Tibial nerve (tissue), 4 donors: ENCODE measurements around the gene THOC6. TPM values are rescaled to one million over a fixed set of nuclear protein-coding genes. Genes with fewer than 3 reads are reported as not detected.
"Not testable (repeated sequence)": the region's sequence is repeated elsewhere in the genome, so short reads cannot be mapped to it uniquely, and the experiment has no call there.

Source experiments
- DNase-seq, 2 donors: peaks; one replicate each; pipeline ENCODE4 v3.0.0-alpha.2; 2019; ENCODE audit warnings: low spot score in 2 of 2
- H3K27ac ChIP-seq, 4 donors: fragments of 200-600 bp; sonication (generic) in 3 of 4; one replicate each; pipeline ENCODE4 v1.5.1; 2017 to 2019; ENCODE audit warnings: mild to moderate bottlenecking in 1 of 4
- H3K27me3 ChIP-seq, 2 donors: fragments of 200-600 bp; sonication (generic) in 1 of 2; one replicate each; pipeline versions ENCODE4 v1.5.1 to v1.6.0; 2017 to 2019
- H3K36me3 ChIP-seq, 3 donors: fragments of 200-600 bp; sonication (generic); one replicate each; pipeline ENCODE4 v1.5.1; 2018 to 2019
- H3K4me1 ChIP-seq, 4 donors: fragments of 200-600 bp; sonication (generic) in 3 of 4; one replicate each; pipeline ENCODE4 v1.5.1; 2017 to 2019
- H3K4me3 ChIP-seq, 4 donors: fragments of 200-600 bp; sonication (generic) in 3 of 4; one replicate each; pipeline ENCODE4 v1.5.1; 2017 to 2019; ENCODE audit warnings: mild to moderate bottlenecking in 1 of 4, moderate library complexity in 1 of 4
- H3K9me3 ChIP-seq, 4 donors: fragments of 200-600 bp; sonication (generic) in 3 of 4; one replicate each; pipeline ENCODE4 v1.5.1; 2017 to 2019
- CTCF ChIP-seq, 5 experiments: fragments of 200-600 bp in 3 of 5; fragments of 450-650 bp in 2 of 5; sonication (generic) in 3 of 5; IDR thresholded peaks; one replicate each; pipeline ENCODE4 v1.5.1; 2016 to 2019; ENCODE audit warnings: antibody characterized with exemption in 5 of 5, mild to moderate bottlenecking in 3 of 5, moderate library complexity in 2 of 5
- EP300 ChIP-seq, 2 donors: sonication (generic); formaldehyde crosslinking; IDR thresholded peaks; one replicate each; pipeline ENCODE4 v1.6.1; 2017; ENCODE audit warnings: antibody characterized with exemption in 2 of 2, mild to moderate bottlenecking in 1 of 2
- POLR2A ChIP-seq, 2 donors: fragments of 450-650 bp; IDR thresholded peaks; one replicate each; pipeline ENCODE4 v1.6.1; 2017; ENCODE audit warnings: antibody characterized with exemption in 2 of 2, mild to moderate bottlenecking in 2 of 2, moderate library complexity in 2 of 2
- WGBS, 2 donors: methylation state at CpG; one replicate each; pipeline ENCODE4 v1.1.5; 2018; 5-methylcytosine and 5-hydroxymethylcytosine counted together
- total RNA-seq, 4 donors: library from RNA; depleted of rRNA; stranded (reverse); fragments of >200 nt; gene quantifications; one replicate each; pipeline ENCODE4 v1.1.0, GENCODE V29; 2016

THOC6 gene
- total RNA-seq, 4 donors from 2014 or later, result 12.2 to 28.5 (median 18.0) TPM

GRCh38 chr16:3050487-3050886, 26.7 kb downstream of the THOC6 start:
- no peak for TF ChIP-seq POLR2A (IDR thresholded peaks at IDR 0.05)
- no peak for TF ChIP-seq CTCF (IDR thresholded peaks at IDR 0.05)
- no peak for TF ChIP-seq EP300 (IDR thresholded peaks at IDR 0.05)
- peaks cover 0 to 44% of the 10 kb centered on the region in 2 donors for H3K27me3 ChIP-seq
- no peak overlapping the region for H3K27ac ChIP-seq
- 71 to 72% methylated on average over 5 of the region's 5 CpGs for WGBS, 2 donors
- H3K36me3 ChIP-seq, result peaks cover 0 to 13% (median 0%) of the 10 kb centered on the region in 3 donors
- DNase-seq, result no peak
- H3K4me3 ChIP-seq, result no peak overlapping the region
- H3K4me1 ChIP-seq, result peaks cover 0 to 16% (median 13%) of the 10 kb centered on the region in 4 donors
- H3K9me3 ChIP-seq, result no peaks in the 10 kb centered on the region

GRCh38 chr16:3051009-3051408, 27.2 kb downstream of the THOC6 start:
- Histone ChIP-seq H3K4me3 (no peak overlapping the region), H3K4me1 (peaks cover 0 to 11% (median 8%) of the 10 kb centered on the region in 4 donors), H3K27me3 (peaks cover 0 to 39% of the 10 kb centered on the region in 2 donors), H3K36me3 (peaks cover 0 to 13% (median 0%) of the 10 kb centered on the region in 3 donors), H3K9me3 (no peaks in the 10 kb centered on the region), H3K27ac (no peak overlapping the region)
- DNase-seq, result no peak
- WGBS, 2 donors, result 45 to 47% methylated on average over 4 of the region's 4 CpGs
- TF ChIP-seq EP300 (IDR thresholded peaks at IDR 0.05) (no peak), POLR2A (IDR thresholded peaks at IDR 0.05) (no peak), CTCF (IDR thresholded peaks at IDR 0.05) (no peak)

GRCh38 chr16:3051494-3051893, 27.7 kb downstream of the THOC6 start:
- WGBS, 2 donors, result 67 to 89% methylated on average over 9 of the region's 9 CpGs
- H3K27me3 ChIP-seq, result peaks cover 0 to 34% of the 10 kb centered on the region in 2 donors

GRCh38 chr16:3052571-3053329, 28.9 kb downstream of the THOC6 start:
- not testable (repeated sequence) for H3K9me3 ChIP-seq, H3K4me1 ChIP-seq, H3K27ac ChIP-seq, H3K4me3 ChIP-seq, DNase-seq
- WGBS, 2 donors, result 81 to 87% methylated on average over 8 to 9 of the region's 12 CpGs
- peaks cover 0 to 13% (median 0%) of the 10 kb centered on the region in 3 donors for H3K36me3 ChIP-seq
- peaks cover 0 to 21% of the 10 kb centered on the region in 2 donors for H3K27me3 ChIP-seq

More at GRCh38 chr16:3051494-3051893, 27.7 kb downstream of the THOC6 start:
- peaks cover 0 to 13% (median 0%) of the 10 kb centered on the region in 3 donors for H3K36me3 ChIP-seq
- H3K9me3 ChIP-seq, result no peaks in the 10 kb centered on the region
- H3K4me3 ChIP-seq, result no peak overlapping the region
- H3K4me1 ChIP-seq, result peaks cover 0 to 6% (median 4%) of the 10 kb centered on the region in 4 donors
- TF ChIP-seq CTCF (IDR thresholded peaks at IDR 0.05) (no peak), EP300 (IDR thresholded peaks at IDR 0.05) (no peak), POLR2A (IDR thresholded peaks at IDR 0.05) (no peak)
- no peak overlapping the region for H3K27ac ChIP-seq
- DNase-seq, result no peak

- H3K4me1 ChIP-seq, H3K9me3 ChIP-seq, H3K27ac ChIP-seq, DNase-seq, H3K4me3 ChIP-seq: not testable (repeated sequence)
- peaks cover 0 to 16% of the 10 kb centered on the region in 2 donors for H3K27me3 ChIP-seq
- WGBS, 2 donors, result 79% methylated on average over 10 of the region's 13 CpGs; no CpG with 5 or more reads in 1 of the 2 donors
- H3K36me3 ChIP-seq, result peaks cover 0 to 13% (median 0%) of the 10 kb centered on the region in 3 donors
Observed at GRCh38 chr16:3053330-3053710, 29.5 kb downstream of the THOC6 start.

- DNase-seq, result no peak
Observed at GRCh38 chr16:3054965-3055733, 31.3 kb downstream of the THOC6 start.

GRCh38 chr16:3055734-3056115, 31.9 kb downstream of the THOC6 start:
- not testable (repeated sequence) for H3K27me3 ChIP-seq, H3K4me3 ChIP-seq, H3K9me3 ChIP-seq, H3K27ac ChIP-seq, DNase-seq
- H3K4me1 ChIP-seq, result peaks cover 0 to 19% (median 14%) of the 10 kb centered on the region in 4 donors
- 37 to 65% methylated on average over 4 to 9 of the region's 9 CpGs for WGBS, 2 donors
- peaks cover 0 to 13% (median 0%) of the 10 kb centered on the region in 3 donors for H3K36me3 ChIP-seq

More at GRCh38 chr16:3054965-3055733, 31.3 kb downstream of the THOC6 start:
- TF ChIP-seq CTCF (IDR thresholded peaks at IDR 0.05) (no peak), EP300 (IDR thresholded peaks at IDR 0.05) (no peak), POLR2A (IDR thresholded peaks at IDR 0.05) (no peak)
- peaks cover 0 to 13% (median 0%) of the 10 kb centered on the region in 3 donors for H3K36me3 ChIP-seq
- no peak overlapping the region for H3K4me3 ChIP-seq
- peaks cover 0 to 19% (median 14%) of the 10 kb centered on the region in 4 donors for H3K4me1 ChIP-seq
- no peaks in the 10 kb centered on the region for H3K9me3 ChIP-seq
- H3K27ac ChIP-seq, result no peak overlapping the region
- no peaks in the 10 kb centered on the region for H3K27me3 ChIP-seq
- WGBS, 2 donors, result 68 to 76% methylated on average over 17 of the region's 17 CpGs
